ENCODE measurements around the gene SLC15A3.

The SLC15A3 gene

GRCh38 chr11:60945295-60945667 lies 6.7 kb downstream of the SLC15A3 start:
- no peak for DNase-seq (ENCODE audit: low read depth)

GRCh38 chr11:60944490-60945294 lies 7.3 kb downstream of the SLC15A3 start:
- DNase-seq (ENCODE audit: low read depth) = no peak

GRCh38 chr11:60942970-60943565 lies 8.9 kb downstream of the SLC15A3 start:
- DNase-seq (ENCODE audit: low read depth) = no peak

- DNase-seq (ENCODE audit: low read depth) = no peak
Measured at GRCh38 chr11:60942219-60942618, 9.8 kb downstream of the SLC15A3 start.

GRCh38 chr11:60941371-60942119 lies 10.4 kb downstream of the SLC15A3 start:
- no peak for DNase-seq (ENCODE audit: low read depth)

- DNase-seq (ENCODE audit: low read depth) = no peak
Measured at GRCh38 chr11:60939855-60940254, 12.1 kb downstream of the SLC15A3 start.

GRCh38 chr11:60939301-60939700 lies 12.7 kb downstream of the SLC15A3 start:
- DNase-seq (ENCODE audit: low read depth) = no peak

- no peak for DNase-seq (ENCODE audit: low read depth)
Measured at GRCh38 chr11:60938500-60938899, 13.5 kb downstream of the SLC15A3 start.

- DNase-seq (ENCODE audit: low read depth) = no peak
Measured at GRCh38 chr11:60937811-60938210, 14.2 kb downstream of the SLC15A3 start.

GRCh38 chr11:60937144-60937527 lies 14.8 kb downstream of the SLC15A3 start:
- no peak for DNase-seq (ENCODE audit: low read depth)

GRCh38 chr11:60936467-60937143 lies 15.4 kb downstream of the SLC15A3 start:
- no peak for DNase-seq (ENCODE audit: low read depth)

- no peak for DNase-seq (ENCODE audit: low read depth)
Measured at GRCh38 chr11:60935676-60936442, 16.1 kb downstream of the SLC15A3 start.

- DNase-seq (ENCODE audit: low read depth) = no peak
Measured at GRCh38 chr11:60934790-60935605, 17.0 kb downstream of the SLC15A3 start.

- no peak for DNase-seq (ENCODE audit: low read depth)
Measured at GRCh38 chr11:60934124-60934789, 17.7 kb downstream of the SLC15A3 start.

GRCh38 chr11:60933416-60934123 lies 18.4 kb downstream of the SLC15A3 start:
- no peak for DNase-seq (ENCODE audit: low read depth)

- no peak for DNase-seq (ENCODE audit: low read depth)
Measured at GRCh38 chr11:60932605-60933356, 19.2 kb downstream of the SLC15A3 start.

GRCh38 chr11:60931917-60932316 lies 20.1 kb downstream of the SLC15A3 start:
- DNase-seq (ENCODE audit: low read depth) = no peak

- DNase-seq (ENCODE audit: low read depth) = no peak
Measured at GRCh38 chr11:60930394-60930793, 21.6 kb downstream of the SLC15A3 start.

- no peak for DNase-seq (ENCODE audit: low read depth)
Measured at GRCh38 chr11:60929764-60930163, 22.2 kb downstream of the SLC15A3 start.

Data from activated gamma-delta T cell treated with anti-CD3 and anti-CD28 coated beads, Interleukin-2, amount 50 U/mL, for 16 hours (primary cell).